Neural cell (in vitro differentiated cells): ENCODE results near the gene RASD1. TPM values are rescaled to one million over a fixed set of nuclear protein-coding genes. Genes with fewer than 3 reads are reported as not detected.

Experiments used
- H2AFZ ChIP-seq: fragments of 200-600, 300-800 bp; sonication (generic), shearing (Covaris generic); 2 replicates; pipeline ENCODE4 v1.6.0; 2014; ENCODE audit warnings: low read depth, mild to moderate bottlenecking, antibody characterized with exemption, low read length, moderate library complexity
- H3F3A ChIP-seq: fragments of 200-600 bp; shearing (Covaris generic); 2 replicates; pipeline ENCODE4 v1.6.1; 2016; ENCODE audit warnings: mild to moderate bottlenecking, moderate library complexity, mixed read lengths, antibody characterized with exemption, low read length; ENCODE audit not compliant: insufficient read depth, poor library complexity, severe bottlenecking
- H3K27ac ChIP-seq: fragments of 200-600, 300-800 bp; sonication (generic), shearing (Covaris generic); 2 replicates; pipeline ENCODE4 v1.5.1; 2014; ENCODE audit warnings: mild to moderate bottlenecking, low read length, moderate library complexity
- H3K27me3 ChIP-seq: fragments of 300-800, 200-600 bp; sonication (generic), shearing (Covaris generic); 2 replicates; pipeline ENCODE4 v1.6.0; 2014; ENCODE audit warnings: mild to moderate bottlenecking, low read depth, low read length, moderate library complexity; ENCODE audit not compliant: insufficient read depth
- H3K36me3 ChIP-seq: fragments of 300-800, 200-600 bp; sonication (generic), shearing (Covaris generic); 2 replicates; pipeline ENCODE4 v1.5.1; 2014; ENCODE audit warnings: mild to moderate bottlenecking, antibody characterized with exemption, low read length, moderate library complexity; ENCODE audit not compliant: insufficient read depth
- H3K4me2 ChIP-seq: fragments of 300-800, 200-600 bp; sonication (generic), shearing (Covaris generic); 2 replicates; pipeline ENCODE4 v1.6.0; 2014; ENCODE audit warnings: mild to moderate bottlenecking, low read length
- H3K4me3 ChIP-seq: fragments of 300-800, 200-600 bp; sonication (generic), shearing (Covaris generic); 2 replicates; pipeline ENCODE4 v1.5.1; 2014; ENCODE audit warnings: mild to moderate bottlenecking, low read length, moderate library complexity
- H3K79me2 ChIP-seq: fragments of 200-600 bp; shearing (Covaris generic); replicated peaks from 2 replicates; pipeline ENCODE4 v1.6.0; 2014; ENCODE audit warnings: mild to moderate bottlenecking, low read length, moderate library complexity; ENCODE audit not compliant: insufficient read depth
- H3K9ac ChIP-seq: fragments of 300-800, 200-600 bp; sonication (generic), shearing (Covaris generic); 2 replicates; pipeline ENCODE4 v1.6.1; 2016; ENCODE audit warnings: mild to moderate bottlenecking, low read length, mixed read lengths
- H3K9me2 ChIP-seq: fragments of 200-600 bp; shearing (Covaris generic); 2 replicates; pipeline ENCODE4 v1.6.1; 2016; ENCODE audit warnings: mild to moderate bottlenecking, low read length, mixed read lengths; ENCODE audit not compliant: insufficient read depth
- H3K9me3 ChIP-seq: fragments of 200-600, 300-800 bp; sonication (generic), shearing (Covaris generic); 2 replicates; pipeline ENCODE4 v1.6.1; 2016; ENCODE audit warnings: mild to moderate bottlenecking, mixed run types, low read length, moderate library complexity, mixed read lengths
- H4K20me1 ChIP-seq: fragments of 200-600 bp; shearing (Covaris generic); 2 replicates; pipeline ENCODE4 v1.6.1; 2016; ENCODE audit warnings: mild to moderate bottlenecking, mixed run types; ENCODE audit not compliant: insufficient read depth
- CTCF ChIP-seq: fragments of 450-650 bp; IDR thresholded peaks from 2 replicates; pipeline ENCODE4 v1.5.1; 2014; ENCODE audit warnings: antibody characterized with exemption, mild to moderate bottlenecking, moderate library complexity; ENCODE audit not compliant: poor library complexity, severe bottlenecking
- EP300 ChIP-seq: fragments of 450-650 bp; conservative IDR thresholded peaks from 2 replicates; pipeline ENCODE4 v1.6.1; 2014; ENCODE audit warnings: antibody characterized with exemption, mild to moderate bottlenecking, moderate library complexity; ENCODE audit not compliant: poor library complexity, severe bottlenecking
- EZH2 ChIP-seq: fragments of 200-600, 300-800 bp; shearing (Covaris generic), sonication (generic); IDR thresholded peaks from 2 replicates; pipeline ENCODE4 v1.6.1; 2014; ENCODE audit warnings: antibody characterized with exemption, low read length, borderline replicate concordance, mild to moderate bottlenecking; ENCODE audit not compliant: insufficient read depth, poor library complexity, severe bottlenecking
- MXI1 ChIP-seq: fragments of 450-650 bp; conservative IDR thresholded peaks from 2 replicates; pipeline ENCODE4 v1.6.1; 2014; ENCODE audit warnings: antibody characterized with exemption, mild to moderate bottlenecking; ENCODE audit not compliant: poor library complexity, severe bottlenecking
- POLR2AphosphoS5 ChIP-seq: IDR thresholded peaks from 2 replicates; pipeline ENCODE4 v1.6.1; 2012
- RAD21 ChIP-seq: fragments of 450-650 bp; conservative IDR thresholded peaks from 2 replicates; pipeline ENCODE4 v1.6.1; 2014; ENCODE audit warnings: antibody characterized with exemption, mild to moderate bottlenecking, moderate library complexity
- REST ChIP-seq: IDR thresholded peaks from 2 replicates; pipeline ENCODE4 v1.6.1; 2012; ENCODE audit warnings: borderline replicate concordance
- SMC3 ChIP-seq: fragments of 450-650 bp; conservative IDR thresholded peaks from 2 replicates; pipeline ENCODE4 v1.6.1; 2014; ENCODE audit warnings: antibody characterized with exemption, mild to moderate bottlenecking, moderate library complexity; ENCODE audit not compliant: poor library complexity
- TAF1 ChIP-seq: IDR thresholded peaks from 2 replicates; pipeline ENCODE4 v1.6.1; 2012; ENCODE audit warnings: low read depth
- polyA plus RNA-seq: library from polyadenylated mRNA; depleted of rRNA; stranded (reverse); fragments of >200 nt; gene quantifications from 2 replicates; pipeline ENCODE4 v1.2.3, GENCODE V29; 2014

Gene RASD1
- polyA plus RNA-seq, 1 donor from 2014 or later = 57.7 TPM

GRCh38 chr17:17474341-17474740 lies 21.9 kb downstream of the RASD1 start:
- H3K9me3 ChIP-seq = no peaks in the 10 kb centered on the region
- H3K4me2 ChIP-seq = no peak overlapping the region
- no peaks in the 10 kb centered on the region for H3F3A ChIP-seq
- no peak for TF ChIP-seq EP300
- no peak for TF ChIP-seq CTCF
- TF ChIP-seq REST = no peak
- TF ChIP-seq MXI1 = no peak
- no peak for TF ChIP-seq EZH2
- H3K27me3 ChIP-seq = no peaks in the 10 kb centered on the region
- no peaks in the 10 kb centered on the region for H3K9me2 ChIP-seq
- no peak overlapping the region for H2AFZ ChIP-seq
- no peak overlapping the region for H3K27ac ChIP-seq
- no peaks in the 10 kb centered on the region for H4K20me1 ChIP-seq
- no peak overlapping the region for H3K4me3 ChIP-seq
- no peaks in the 10 kb centered on the region for H3K36me3 ChIP-seq
- no peak overlapping the region for H3K9ac ChIP-seq
- peaks cover 24% of the 10 kb centered on the region for H3K79me2 ChIP-seq

GRCh38 chr17:17472333-17472920 lies 23.8 kb downstream of the RASD1 start:
- H2AFZ ChIP-seq = no peak overlapping the region

More at GRCh38 chr17:17472333-17472920, 23.8 kb downstream of the RASD1 start:
- H3K36me3 ChIP-seq = no peaks in the 10 kb centered on the region
- no peak overlapping the region for H3K9ac ChIP-seq
- H3K4me3 ChIP-seq = no peak overlapping the region
- TF ChIP-seq TAF1 (no peak), RAD21 (no peak), POLR2AphosphoS5 (no peak), EZH2 (no peak), CTCF (no peak), MXI1 (no peak), REST (no peak), EP300 (no peak), SMC3 (no peak)
- H3K79me2 ChIP-seq = peaks cover 6% of the 10 kb centered on the region
- no peaks in the 10 kb centered on the region for H4K20me1 ChIP-seq
- H3K27me3 ChIP-seq = no peaks in the 10 kb centered on the region
- H3F3A ChIP-seq = no peaks in the 10 kb centered on the region
- H3K4me2 ChIP-seq = no peak overlapping the region
- no peaks in the 10 kb centered on the region for H3K9me3 ChIP-seq
- no peak overlapping the region for H3K27ac ChIP-seq
- H3K9me2 ChIP-seq = no peaks in the 10 kb centered on the region
